GM10266 (cell line): ENCODE results near the gene URB2.
"Not testable (repeated sequence)": the region's sequence is repeated elsewhere in the genome, so short reads cannot be mapped to it uniquely, and the experiment has no call there.

Experiments used
- DNase-seq: peaks from one replicate; pipeline ENCODE4 v3.0.0; 2012; ENCODE audit errors: extremely low spot score
- TF ChIP-seq, protein P1 (sequence below): IDR thresholded peaks from 2 replicates; pipeline ENCODE4 v1.5.1; 2012; ENCODE audit warnings: mild to moderate bottlenecking, low read depth; ENCODE audit not compliant: control insufficient read depth, insufficient read depth; ENCODE audit errors: missing control alignments

URB2 gene

GRCh38 chr1:229617351-229618100, 8.5 kb upstream of the URB2 start:
- TF ChIP-seq, protein P1, sequence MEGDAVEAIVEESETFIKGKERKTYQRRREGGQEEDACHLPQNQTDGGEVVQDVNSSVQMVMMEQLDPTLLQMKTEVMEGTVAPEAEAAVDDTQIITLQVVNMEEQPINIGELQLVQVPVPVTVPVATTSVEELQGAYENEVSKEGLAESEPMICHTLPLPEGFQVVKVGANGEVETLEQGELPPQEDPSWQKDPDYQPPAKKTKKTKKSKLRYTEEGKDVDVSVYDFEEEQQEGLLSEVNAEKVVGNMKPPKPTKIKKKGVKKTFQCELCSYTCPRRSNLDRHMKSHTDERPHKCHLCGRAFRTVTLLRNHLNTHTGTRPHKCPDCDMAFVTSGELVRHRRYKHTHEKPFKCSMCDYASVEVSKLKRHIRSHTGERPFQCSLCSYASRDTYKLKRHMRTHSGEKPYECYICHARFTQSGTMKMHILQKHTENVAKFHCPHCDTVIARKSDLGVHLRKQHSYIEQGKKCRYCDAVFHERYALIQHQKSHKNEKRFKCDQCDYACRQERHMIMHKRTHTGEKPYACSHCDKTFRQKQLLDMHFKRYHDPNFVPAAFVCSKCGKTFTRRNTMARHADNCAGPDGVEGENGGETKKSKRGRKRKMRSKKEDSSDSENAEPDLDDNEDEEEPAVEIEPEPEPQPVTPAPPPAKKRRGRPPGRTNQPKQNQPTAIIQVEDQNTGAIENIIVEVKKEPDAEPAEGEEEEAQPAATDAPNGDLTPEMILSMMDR: no peak
- no peak for DNase-seq

DNA sequence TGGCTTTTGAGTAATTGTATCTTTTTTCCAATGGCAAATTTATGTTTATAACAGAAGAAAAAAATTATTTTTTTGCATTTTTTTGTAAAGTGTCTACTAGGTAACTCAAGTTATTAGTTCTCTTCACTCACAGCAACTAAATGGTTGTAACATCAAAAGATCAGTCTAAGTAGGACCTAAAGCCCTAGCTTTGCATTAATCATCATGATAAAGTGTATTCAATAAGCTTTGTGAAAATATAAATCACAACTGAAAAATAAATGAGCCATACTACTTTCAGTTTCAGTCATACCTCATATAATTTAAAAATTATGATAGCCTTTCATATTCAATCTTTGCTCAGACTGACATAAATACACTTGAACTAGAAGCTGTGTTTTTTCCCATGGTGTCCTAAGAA, 7.0 kb upstream of the URB2 start:
- TF ChIP-seq, protein P1: no peak
- no peak for DNase-seq

DNA sequence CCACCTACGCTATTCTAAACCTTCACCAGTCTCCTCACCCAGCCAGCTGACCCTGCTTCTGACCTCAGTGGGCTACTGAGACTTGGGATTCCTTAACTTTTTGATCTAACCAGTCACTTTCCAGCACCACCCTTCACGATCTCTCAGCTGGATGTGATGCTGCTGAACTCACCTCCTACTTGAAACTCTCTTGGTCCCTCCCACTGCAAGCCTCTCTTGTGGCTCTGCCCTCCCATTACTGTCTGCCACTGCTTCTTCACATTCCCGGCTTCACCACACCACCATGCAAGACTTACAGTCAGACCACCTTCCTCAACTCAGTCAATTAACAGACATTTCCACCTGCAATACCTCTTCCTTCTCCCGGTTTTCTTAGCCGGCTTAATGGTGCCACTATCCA, 6.4 kb upstream of the URB2 start:
- TF ChIP-seq, protein P1: no peak
- no peak for DNase-seq

GRCh38 chr1:229620876-229621275, 5.2 kb upstream of the URB2 start:
- TF ChIP-seq, protein P1: no peak
- no peak for DNase-seq

GRCh38 chr1:229621663-229622062, 4.4 kb upstream of the URB2 start:
- no peak for DNase-seq
- TF ChIP-seq, protein P1: no peak

- not testable (repeated sequence) for DNase-seq
Observed at GRCh38 chr1:229622641-229623120, 3.4 kb upstream of the URB2 start.

- TF ChIP-seq, protein P1: no peak
- no peak for DNase-seq
Observed at GRCh38 chr1:229623225-229623624, 2.8 kb upstream of the URB2 start.
